GM12878 (cell line): ENCODE data around the gene EGF. TPM values are rescaled to one million over a fixed set of nuclear protein-coding genes. Genes with fewer than 3 reads are reported as not detected.

ENCODE experiments used
- ATAC-seq: fragments of 200-7000 bp; cut with Tn5 transposase; 3 replicates; pipeline ENCODE4 v1.9.1; 2020; ENCODE audit warnings: mild to moderate bottlenecking, moderate library complexity
- BruUV-seq: library from RNA; stranded (reverse); fragments of 400-500 nt; replicated peaks from 2 replicates; lab custom pipeline; 2021; lab: Mats Ljungman, UMichigan
- CTCF ChIA-PET: fragments of 300-600 bp; sonication (Branson Sonifier 250); formaldehyde crosslinking; extraction: SDS; loops from one replicate; lab custom pipeline; 2021; ENCODE audit warnings: inconsistent platforms; lab: Yijun Ruan, JAX
- POLR2A ChIA-PET: fragments of 350-600 bp; formaldehyde crosslinking; extraction: SDS; loops from one replicate; lab custom pipeline; 2021; ENCODE audit warnings: inconsistent platforms; lab: Charles Lee
- RAD21 ChIA-PET: fragments of 300-600 bp; sonication (Branson Sonifier 250); formaldehyde crosslinking; loops from one replicate; lab custom pipeline; 2023; ENCODE audit warnings: antibody characterized with exemption; ENCODE audit not compliant: unreplicated experiment; lab: Charles Lee
- SMC1A ChIA-PET: fragments of 300-600 bp; sonication (Branson Sonifier 250); formaldehyde crosslinking; loops from one replicate; lab custom pipeline; 2023; ENCODE audit not compliant: unreplicated experiment, uncharacterized antibody; lab: Charles Lee
- DNase-seq: peaks from one replicate; pipeline ENCODE4 v3.0.0-alpha.2; 2011; ENCODE audit warnings: low read depth, low spot score
- FAIRE-seq: peaks from 3 replicates; lab custom pipeline; 2011; peaks lifted over from hg19 to GRCh38; lab: Jason Lieb, UNC
- H2AFZ ChIP-seq: 2 replicates; pipeline ENCODE4 v1.6.0; 2011; ENCODE audit warnings: low read depth, low read length, control low read depth; ENCODE audit not compliant: control insufficient read depth
- H3K27ac ChIP-seq: 2 replicates; pipeline ENCODE4 v1.5.1; 2011; ENCODE audit warnings: control low read depth; ENCODE audit not compliant: control insufficient read depth, insufficient read depth
- H3K27me3 ChIP-seq, 2 experiments: replicated peaks in 1 of 2; 2 replicates each; pipeline versions ENCODE4 v1.6.0 to v1.6.1; 2011; ENCODE audit warnings: low read length in 1 of 2; ENCODE audit not compliant: control insufficient read depth in 2 of 2, insufficient read depth in 2 of 2
- H3K36me3 ChIP-seq, 2 experiments: 2 replicates each; pipeline ENCODE4 v1.5.1; 2011; ENCODE audit warnings: low read length in 1 of 2; ENCODE audit not compliant: control insufficient read depth in 2 of 2, insufficient read depth in 2 of 2
- H3K4me1 ChIP-seq: 2 replicates; pipeline ENCODE4 v1.6.1; 2011; ENCODE audit warnings: mild to moderate bottlenecking, low read length, moderate library complexity, mixed read lengths; ENCODE audit not compliant: control insufficient read depth, insufficient read depth
- H3K4me2 ChIP-seq: 2 replicates; pipeline ENCODE4 v1.6.0; 2011; ENCODE audit warnings: control low read depth; ENCODE audit not compliant: control insufficient read depth, insufficient read depth
- H3K4me3 ChIP-seq: fragments of 200-600 bp; sonication (generic); 2 replicates; pipeline ENCODE4 v1.5.1; 2016
- H3K79me2 ChIP-seq: 2 replicates; pipeline ENCODE4 v1.6.0; 2011; ENCODE audit warnings: low read length; ENCODE audit not compliant: control insufficient read depth, insufficient read depth
- H3K9ac ChIP-seq: 2 replicates; pipeline ENCODE4 v1.8.0; 2011; ENCODE audit warnings: low read length, control low read depth, mixed read lengths; ENCODE audit not compliant: control insufficient read depth, insufficient read depth
- H3K9me3 ChIP-seq: replicated peaks from 3 replicates; pipeline ENCODE4 v1.5.1; 2011; ENCODE audit warnings: mild to moderate bottlenecking, low read length; ENCODE audit not compliant: control insufficient read depth, insufficient read depth
- H4K20me1 ChIP-seq: 2 replicates; pipeline ENCODE4 v1.6.0; 2011; ENCODE audit not compliant: control insufficient read depth, insufficient read depth
- IRF5 ChIP-seq: fragments of 450-650 bp; IDR thresholded peaks from 2 replicates; pipeline ENCODE4 v1.6.1; 2017; ENCODE audit warnings: borderline replicate concordance
- NR2F1 ChIP-seq: fragments of 450-650 bp; conservative IDR thresholded peaks from 2 replicates; pipeline ENCODE4 v1.6.1; 2017; ENCODE audit warnings: mild to moderate bottlenecking
- PRDM15 ChIP-seq: fragments of 450-650 bp; formaldehyde crosslinking; IDR thresholded peaks from 2 replicates; pipeline ENCODE4 v1.4.0; 2020; ENCODE audit warnings: mild to moderate bottlenecking, moderate library complexity
- WGBS: methylation state at CpG from one replicate; pipeline ENCODE4 v1.1.6; 2016; ENCODE audit warnings: low lambda C conversion rate; ENCODE audit not compliant: insufficient replicate concordance, insufficient coverage; ENCODE audit errors: missing lambda C conversion rate; 5-methylcytosine and 5-hydroxymethylcytosine counted together
- in situ Hi-C: fragments of 300-500 bp; cut with MboI; formaldehyde crosslinking; loops from 9 replicates; pipeline ENCODE4 v1.14.3; 2018; ENCODE audit warnings: mixed read lengths
- intact Hi-C: fragments of 100-400 bp; cut with micrococcal nuclease; formaldehyde crosslinking; loops from one replicate; pipeline ENCODE4 v1.14.2; 2022; ENCODE audit not compliant: unreplicated experiment
- polyA plus RNA-seq, 11 experiments: library from polyadenylated mRNA; depleted of rRNA in 4 of 11; unstranded in 6 of 11; stranded (reverse) in 5 of 11; fragments of >200 nt; fragmentation: Nextera tagmentation in 4 of 11; fragmentation: Illumina TruSeq in 1 of 11; extraction: Ambion mirVana in 4 of 11; extraction: Trizol in 1 of 11; gene quantifications; 1 replicate in 1 of 11; 2 replicates in 10 of 11; pipeline versions ENCODE4 v1.2.1 to v1.2.3, GENCODE V29; 2011 to 2016; ENCODE audit warnings: inconsistent platforms in 2 of 11, missing spikeins in 2 of 11, low read depth in 1 of 11
- total RNA-seq, 4 experiments: library from RNA; depleted of rRNA in 3 of 4; stranded (reverse); fragments of >200 nt in 3 of 4; fragmentation: Illumina TruSeq in 1 of 4; extraction: Trizol in 1 of 4; gene quantifications; 2 replicates each; pipeline versions ENCODE4 v1.2.1 to v1.2.3, GENCODE V29; 2013 to 2021

Gene EGF
- total and polyA plus RNA-seq, 10 of the 15 experiments (the other 5 are each of a cell fraction or from before 2014, with no cell fraction given): 0.02 to 0.90 (median 0.19) TPM; not detected in 4

- H3K36me3 ChIP-seq: no peaks in the 10 kb centered on the region
- FAIRE-seq (no peak), DNase-seq (no peak), ATAC-seq (no peak)
- no peak overlapping the region for H2AFZ ChIP-seq
- H3K4me1 ChIP-seq: no peaks in the 10 kb centered on the region
- no peaks in the 10 kb centered on the region for H4K20me1 ChIP-seq
- ChIA-PET RAD21 (interaction anchor here (0.7 kb wide), 1 partner anchor 298 kb away, joined by 3 read pairs; no protein-coding TSS in a partner anchor), CTCF (interaction anchor here (1.9 to 22.1 kb wide), 3 partner anchors 9 to 501 kb away, joined by 9 to 812 read pairs (median 12); no protein-coding TSS in a partner anchor), POLR2A (no interaction called here), SMC1A (interaction anchor here (0.9 to 1.5 kb wide), 5 partner anchors 10 to 501 kb away, joined by 4 to 5 read pairs (median 5); no protein-coding TSS in a partner anchor)
- no peak overlapping the region for H3K4me3 ChIP-seq
- no TSS peak for BruUV-seq
- in situ Hi-C loops: loop anchor here (25.0 kb wide), 1 partner anchor 1274 kb away; no protein-coding TSS in a partner anchor
- TF ChIP-seq IRF5 (no peak), NR2F1 (no peak), PRDM15 (CRISPR knock-in tag) (no peak)
- no peaks in the 10 kb centered on the region for H3K27me3 ChIP-seq
- H3K27ac ChIP-seq: no peak overlapping the region
- no peak overlapping the region for H3K4me2 ChIP-seq
- intact Hi-C loops: no loop called here
- H3K9ac ChIP-seq: no peak overlapping the region
- 68% methylated on average over 1 of the region's 1 CpG for WGBS
- no peaks in the 10 kb centered on the region for H3K79me2 ChIP-seq
- H3K9me3 ChIP-seq: no peaks in the 10 kb centered on the region
Measured at GRCh38 chr4:110012917-110013316, 100.2 kb downstream of the EGF start.
